Measurements from ENCODE around the gene IL1R2.

Gene IL1R2

GRCh38 chr2:101975171-101975870 lies 16.4 kb upstream of the IL1R2 start:
- no peak for DNase-seq

DNA sequence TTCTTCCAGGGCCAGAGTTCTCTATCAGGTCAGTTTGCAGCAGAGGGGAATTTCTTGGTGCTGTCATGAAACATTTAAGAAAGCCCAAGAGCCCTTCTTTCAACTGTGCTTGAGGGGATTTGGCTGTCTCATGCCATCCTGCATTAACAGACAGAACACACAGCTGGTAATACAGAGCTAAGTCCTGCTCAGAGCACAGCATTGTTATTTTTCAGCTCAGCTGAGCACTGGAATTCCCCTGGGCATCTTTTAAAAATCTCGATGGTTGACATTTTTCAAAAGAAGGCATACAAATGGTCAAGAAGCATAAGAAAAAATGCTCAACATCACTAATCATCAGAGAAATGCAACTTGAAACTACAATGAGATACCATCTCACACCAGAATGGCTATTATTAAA lies 14.9 kb upstream of the IL1R2 start:
- DNase-seq, result no peak

DNA sequence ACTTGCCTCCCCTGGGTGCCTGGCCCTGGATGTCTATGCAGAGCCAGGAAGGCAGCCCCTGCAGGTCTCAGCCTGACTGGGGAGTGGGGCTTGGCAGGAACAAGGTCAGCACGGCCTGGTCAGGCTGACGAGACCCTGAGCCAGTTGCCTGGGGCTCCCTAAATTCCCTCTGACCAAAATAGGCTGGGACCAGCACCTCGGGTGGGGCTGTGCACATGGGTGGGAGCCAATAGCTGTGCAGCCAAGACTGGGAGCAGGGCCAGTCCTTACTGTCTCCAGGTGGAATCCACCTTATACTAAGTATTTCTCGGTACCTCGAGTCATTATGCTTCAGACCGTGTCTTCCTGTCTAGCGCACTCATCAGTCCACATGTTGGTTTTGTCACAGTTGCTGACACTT lies 11.4 kb upstream of the IL1R2 start:
- DNase-seq, result no peak

GRCh38 chr2:101981066-101981465 lies 10.7 kb upstream of the IL1R2 start:
- DNase-seq, result no peak

DNA sequence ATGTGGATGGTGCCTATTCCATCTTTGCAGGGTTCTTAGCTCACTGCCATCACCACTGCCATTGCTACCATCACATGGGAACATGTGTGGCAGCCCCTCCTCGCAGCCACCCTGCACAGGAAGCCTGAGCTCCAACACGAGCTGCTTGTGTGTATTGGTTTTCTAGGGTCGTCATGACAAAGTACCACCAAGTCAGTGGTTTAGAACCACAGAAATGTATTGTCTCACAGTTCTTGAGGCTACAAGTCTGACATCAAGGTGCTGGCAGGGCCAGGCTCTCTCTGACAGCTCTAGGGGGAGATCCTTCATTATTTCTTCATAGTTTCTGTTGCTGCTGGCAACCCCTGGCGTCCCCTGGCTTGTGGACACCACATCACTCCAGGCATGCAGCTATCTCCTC lies 10.3 kb upstream of the IL1R2 start:
- no peak for DNase-seq

DNA sequence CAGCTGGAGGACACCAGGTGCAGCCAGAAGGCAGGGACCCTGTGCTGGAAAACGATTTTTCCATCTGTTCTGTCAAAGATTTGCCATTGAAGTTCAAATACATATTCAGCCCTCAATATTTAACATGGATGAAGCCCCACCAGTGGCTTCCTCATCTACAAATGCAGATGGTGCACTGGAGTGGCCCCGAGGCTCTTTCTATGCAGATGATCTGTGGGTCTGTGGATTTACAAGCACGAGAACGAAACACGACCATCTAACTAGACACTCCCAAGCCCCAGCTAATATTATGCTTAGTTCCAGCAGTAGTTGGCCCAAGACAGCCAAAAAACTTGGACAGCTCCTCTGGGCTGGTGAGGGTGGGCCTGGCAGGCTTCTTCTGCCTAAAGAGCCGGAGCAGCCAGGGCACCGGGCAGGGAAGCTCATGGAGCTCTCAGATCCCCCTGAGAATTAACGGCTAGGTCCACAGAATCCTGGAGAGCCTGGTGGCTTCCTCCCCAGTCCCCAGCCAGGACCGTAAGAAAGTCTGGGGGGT lies 9.2 kb upstream of the IL1R2 start:
- DNase-seq, result no peak

- no peak for DNase-seq
Observed at GRCh38 chr2:101983486-101983885, 8.3 kb upstream of the IL1R2 start.

DNA sequence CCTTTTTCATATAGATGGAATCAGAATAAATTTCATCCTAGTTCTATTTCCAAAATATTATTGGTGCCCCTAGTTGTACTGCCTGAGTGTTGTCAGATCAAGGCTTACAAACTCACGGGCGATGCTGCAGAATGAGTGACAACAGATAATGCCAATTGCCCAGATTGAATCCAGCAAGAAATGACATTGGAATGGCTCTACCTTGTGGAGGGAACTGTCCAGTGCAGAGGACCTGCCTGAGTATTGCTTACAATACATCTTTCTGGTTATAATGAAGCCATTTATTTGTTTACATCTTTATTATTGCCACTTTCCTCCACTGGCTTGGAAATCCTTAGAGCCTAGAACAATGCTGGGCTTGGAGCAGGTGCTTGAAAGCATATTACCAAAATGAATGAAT lies 7.8 kb upstream of the IL1R2 start:
- no peak for DNase-seq

GRCh38 chr2:101984656-101985055 lies 7.1 kb upstream of the IL1R2 start:
- DNase-seq, result no peak

- no peak for DNase-seq
Observed at GRCh38 chr2:101985101-101985792, 6.5 kb upstream of the IL1R2 start.

GRCh38 chr2:101985793-101986164 lies 6.0 kb upstream of the IL1R2 start:
- DNase-seq, result no peak

GRCh38 chr2:101986376-101986775 lies 5.4 kb upstream of the IL1R2 start:
- DNase-seq, result no peak

DNA sequence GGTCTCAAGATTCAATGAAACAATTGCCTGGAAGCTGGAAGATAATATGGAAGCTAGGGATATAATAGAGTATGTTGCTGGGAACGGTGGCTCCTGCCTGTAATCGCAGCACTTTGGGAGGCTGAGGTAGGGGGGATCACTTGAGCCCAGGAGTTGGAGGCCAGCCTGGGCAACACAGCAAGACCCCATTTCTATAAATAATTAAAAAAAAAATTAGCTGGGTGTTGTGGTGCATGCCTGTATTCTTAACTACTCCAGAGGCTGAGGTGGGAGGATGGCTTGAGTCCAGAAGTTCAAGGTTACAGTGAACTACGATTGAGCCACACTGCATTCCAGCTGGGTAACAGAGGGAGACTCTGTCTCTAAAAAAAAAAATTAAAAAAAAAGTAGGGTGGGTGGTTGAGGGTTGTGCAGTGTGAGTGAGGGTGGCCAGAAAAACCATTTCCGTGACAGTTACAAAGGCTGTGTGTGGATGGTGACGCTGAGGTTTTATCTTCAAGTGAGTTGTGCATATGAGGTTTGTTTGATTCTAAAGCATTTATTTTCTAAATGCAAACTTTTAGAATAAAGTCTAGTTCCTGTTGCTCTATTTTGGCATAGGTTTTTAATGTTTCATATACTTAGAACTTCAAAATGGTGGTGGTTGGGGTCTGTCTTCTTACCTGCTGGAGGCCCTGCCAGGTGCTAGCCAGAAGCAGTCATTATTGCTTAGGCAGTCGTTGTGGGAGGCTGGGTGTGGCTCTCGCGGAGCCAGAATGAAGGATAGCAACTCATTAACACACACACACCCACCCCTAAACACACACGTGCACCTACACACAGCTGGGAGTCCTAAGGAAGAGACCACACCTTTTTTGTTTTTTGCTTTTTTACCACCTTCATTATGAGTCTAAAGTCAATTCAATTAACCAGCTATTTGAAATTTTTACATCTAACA lies 4.7 kb upstream of the IL1R2 start:
- no peak for DNase-seq

DNA sequence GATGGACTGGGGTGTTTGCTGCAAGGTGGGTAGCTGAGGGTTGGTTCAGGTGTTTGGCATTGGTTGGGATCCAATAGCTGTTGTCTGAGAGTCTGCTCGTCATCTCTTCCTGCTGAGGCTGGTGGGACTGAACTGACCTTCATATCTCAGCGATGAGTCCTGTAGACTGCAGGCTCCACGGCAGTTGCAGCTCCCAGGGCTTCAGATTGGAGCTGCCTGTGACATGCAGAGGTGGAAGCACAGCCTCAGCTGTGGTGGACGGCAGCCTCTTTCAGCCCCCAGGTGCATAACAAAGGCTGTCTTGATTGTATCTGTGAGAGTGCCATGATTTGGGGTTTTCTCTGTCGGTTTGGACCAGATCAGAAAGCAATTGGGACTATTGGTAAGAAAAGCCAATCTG lies 3.9 kb upstream of the IL1R2 start:
- no peak for DNase-seq

- no peak for DNase-seq
Observed at GRCh38 chr2:101988541-101988940, 3.2 kb upstream of the IL1R2 start.

- DNase-seq, result no peak
Observed at GRCh38 chr2:101989740-101990460, 1.9 kb upstream of the IL1R2 start.

DNA sequence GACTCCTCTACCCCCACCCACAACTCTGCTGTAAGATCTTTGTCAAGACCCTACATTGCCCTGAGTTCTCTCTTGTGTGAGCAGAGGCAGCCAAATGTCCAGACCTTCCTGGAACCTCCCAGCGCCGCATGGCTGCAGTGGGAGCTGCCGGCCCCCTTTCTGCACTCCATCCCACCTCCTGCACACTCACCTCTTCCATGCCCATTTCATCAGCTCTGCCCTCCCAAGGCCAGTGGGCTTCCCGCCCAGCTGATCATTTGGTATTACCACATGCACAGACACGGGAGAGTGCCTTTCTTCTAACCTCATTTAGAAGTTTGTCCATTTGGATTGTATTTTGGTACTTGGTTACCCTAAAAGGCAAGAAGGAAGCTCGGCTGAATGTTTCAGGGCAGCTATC lies 2.0 kb downstream of the IL1R2 start:
- DNase-seq, result no peak

DNA sequence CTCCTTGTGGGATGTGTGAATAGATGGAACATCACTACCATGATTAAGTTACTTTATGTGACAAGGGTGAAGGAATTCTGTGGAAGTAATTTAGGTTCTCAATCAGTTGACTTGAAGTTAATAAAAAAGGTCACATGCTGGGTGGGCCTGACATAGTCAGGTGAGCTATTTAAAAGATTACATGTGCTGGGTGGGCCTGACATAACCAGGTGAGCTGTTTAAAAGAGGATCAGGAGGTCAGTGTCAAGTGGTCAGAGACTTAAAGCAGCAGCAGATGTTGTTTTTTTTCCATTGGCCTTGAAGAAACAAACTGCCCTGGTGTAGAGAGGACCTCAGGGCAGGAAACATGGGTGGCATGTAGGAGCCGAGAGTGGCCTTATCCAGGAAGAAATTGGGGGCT lies 3.3 kb downstream of the IL1R2 start:
- no peak for DNase-seq

DNA sequence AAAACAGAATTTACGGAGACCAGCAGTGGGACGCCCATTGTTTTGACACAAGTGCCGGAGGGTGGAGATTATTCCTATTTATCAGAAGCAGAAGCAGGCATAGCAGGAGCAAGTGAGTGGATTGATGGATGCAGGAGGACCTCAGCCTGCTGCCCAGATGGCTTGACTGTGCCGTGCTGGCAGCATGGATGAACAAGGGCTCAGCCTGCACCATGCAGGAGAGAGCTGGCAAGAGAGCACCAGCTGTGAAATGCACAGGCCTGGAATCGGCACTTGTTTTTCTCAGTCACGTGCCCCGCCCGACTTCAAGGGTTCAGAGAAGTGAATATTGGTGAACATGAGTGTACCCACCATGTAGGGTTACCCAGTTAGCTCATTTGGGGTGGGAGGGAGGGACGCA lies 4.0 kb downstream of the IL1R2 start:
- no peak for DNase-seq

DNA sequence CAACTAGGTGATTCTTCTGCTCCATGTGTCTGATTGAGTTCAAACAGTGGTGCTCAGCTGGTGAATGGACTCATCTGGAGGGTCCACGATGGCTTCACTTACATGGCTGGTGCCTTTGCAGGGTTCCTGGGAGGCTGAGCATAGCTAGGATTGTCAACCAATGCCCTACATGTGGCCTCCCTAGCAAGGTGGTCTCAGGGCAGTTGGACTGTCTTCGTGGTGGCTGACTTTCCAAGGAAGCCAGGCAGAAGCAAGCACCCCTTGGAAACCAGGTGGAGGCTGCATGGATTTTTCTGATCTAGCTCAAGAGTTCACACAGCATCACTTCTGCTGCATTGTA lies 6.8 kb downstream of the IL1R2 start:
- DNase-seq, result no peak

GRCh38 chr2:101998896-101999789 lies 7.4 kb downstream of the IL1R2 start:
- DNase-seq, result no peak

DNA sequence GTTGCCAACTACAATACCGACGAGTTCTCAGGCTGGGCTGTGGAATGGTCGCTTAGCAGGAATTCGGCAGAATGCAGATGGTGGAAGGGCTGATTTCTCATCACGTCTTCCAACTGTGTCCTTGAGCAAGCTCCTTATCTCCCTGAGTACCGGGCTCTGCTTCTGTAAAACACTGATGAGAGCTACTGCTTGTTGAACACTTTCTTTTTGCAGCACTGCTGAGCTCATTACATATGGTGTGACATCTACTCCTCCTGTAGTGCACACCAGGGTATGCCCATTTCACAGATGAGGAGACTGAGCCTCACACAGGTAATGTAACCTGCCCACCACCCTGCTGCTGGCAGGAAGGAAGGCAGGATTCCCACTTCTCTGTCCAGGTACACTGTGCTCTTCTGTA lies 8.3 kb downstream of the IL1R2 start:
- DNase-seq, result no peak

Data from NCI-H82 (cell line).